Middle frontal gyrus (tissue), 1 donor: Measurements from ENCODE around the gene RACGAP1.

ENCODE experiments used
- DNase-seq: peaks from one replicate; pipeline ENCODE4 v3.0.0-alpha.2; 2015; ENCODE audit warnings: low spot score; ENCODE audit errors: extremely low spot score

RACGAP1 gene

DNA sequence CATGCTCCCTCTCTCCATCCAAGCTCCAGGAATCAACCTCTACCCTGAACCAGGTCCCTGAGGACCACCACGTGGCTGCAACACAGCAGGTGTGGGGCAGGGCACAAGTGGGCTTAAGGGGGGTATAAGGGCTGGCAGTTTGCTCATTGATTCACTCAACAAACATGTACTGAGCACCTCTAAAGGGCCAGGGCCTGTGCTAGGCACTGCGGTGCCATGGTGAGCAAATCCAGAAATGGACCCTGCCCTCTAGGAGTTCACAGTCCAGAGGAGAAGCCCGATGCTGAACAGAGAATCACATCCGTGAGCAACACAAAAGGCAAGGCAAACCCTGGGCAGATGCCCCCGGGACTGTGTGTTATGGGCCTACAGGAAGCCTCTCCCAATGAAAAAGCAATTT, 81.2 kb downstream of the RACGAP1 start:
- DNase-seq = no peak

- DNase-seq = no peak
Measured at GRCh38 chr12:49943625-49943960, 81.7 kb downstream of the RACGAP1 start.

DNA sequence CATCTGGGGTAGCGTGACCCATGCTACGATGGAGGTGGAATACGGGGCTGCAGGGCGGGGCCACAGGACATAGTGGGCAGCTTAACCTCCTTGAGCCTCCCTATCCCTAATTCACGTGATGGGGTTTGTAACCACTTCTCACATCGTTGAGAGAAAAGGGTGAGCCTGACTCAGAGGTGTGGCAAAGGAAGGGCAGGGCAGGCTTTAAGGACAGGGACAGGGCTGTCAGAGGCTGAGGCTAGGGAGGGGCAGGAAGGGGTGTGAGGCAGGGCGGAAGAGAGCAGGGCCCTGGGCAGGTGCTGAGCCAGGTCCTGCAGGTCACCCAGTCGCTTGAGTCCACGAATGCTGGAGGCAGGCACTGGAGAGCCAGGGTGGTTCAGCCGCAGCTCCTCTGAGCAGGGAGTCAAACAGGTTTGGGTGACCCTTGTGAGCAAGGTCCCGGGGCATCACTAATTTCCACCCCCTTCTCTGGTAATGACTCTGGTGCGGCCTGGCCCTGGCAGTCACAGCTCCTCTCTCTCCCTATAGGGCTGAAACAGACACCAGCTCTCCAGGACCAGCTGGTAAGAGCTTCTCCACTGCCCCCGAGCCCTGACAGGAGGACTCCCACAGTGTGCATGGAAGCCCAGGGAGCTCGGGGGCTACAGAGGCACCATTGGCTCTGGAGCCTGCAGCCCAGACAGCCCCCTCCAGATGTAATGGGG, 82.2 kb downstream of the RACGAP1 start:
- DNase-seq = no peak

DNA sequence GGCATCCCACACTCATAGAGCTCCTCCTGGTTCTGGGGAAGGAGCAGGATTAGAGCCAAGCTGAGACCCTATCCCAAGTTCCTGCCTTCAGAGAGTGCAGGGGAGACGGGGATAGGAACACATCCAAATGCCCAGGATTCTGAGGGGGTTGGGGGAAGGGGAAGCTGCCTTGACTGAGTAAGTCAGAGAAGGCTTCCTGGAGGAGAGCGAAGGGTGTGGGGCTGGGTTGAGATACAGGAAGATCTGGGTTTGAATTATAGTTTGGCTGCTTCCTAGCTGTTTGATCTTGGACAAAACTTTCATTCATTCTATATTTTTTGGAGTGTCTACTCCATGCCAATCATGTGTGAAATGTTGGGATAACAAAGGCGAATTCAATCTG, 82.8 kb downstream of the RACGAP1 start:
- DNase-seq = no peak

DNA sequence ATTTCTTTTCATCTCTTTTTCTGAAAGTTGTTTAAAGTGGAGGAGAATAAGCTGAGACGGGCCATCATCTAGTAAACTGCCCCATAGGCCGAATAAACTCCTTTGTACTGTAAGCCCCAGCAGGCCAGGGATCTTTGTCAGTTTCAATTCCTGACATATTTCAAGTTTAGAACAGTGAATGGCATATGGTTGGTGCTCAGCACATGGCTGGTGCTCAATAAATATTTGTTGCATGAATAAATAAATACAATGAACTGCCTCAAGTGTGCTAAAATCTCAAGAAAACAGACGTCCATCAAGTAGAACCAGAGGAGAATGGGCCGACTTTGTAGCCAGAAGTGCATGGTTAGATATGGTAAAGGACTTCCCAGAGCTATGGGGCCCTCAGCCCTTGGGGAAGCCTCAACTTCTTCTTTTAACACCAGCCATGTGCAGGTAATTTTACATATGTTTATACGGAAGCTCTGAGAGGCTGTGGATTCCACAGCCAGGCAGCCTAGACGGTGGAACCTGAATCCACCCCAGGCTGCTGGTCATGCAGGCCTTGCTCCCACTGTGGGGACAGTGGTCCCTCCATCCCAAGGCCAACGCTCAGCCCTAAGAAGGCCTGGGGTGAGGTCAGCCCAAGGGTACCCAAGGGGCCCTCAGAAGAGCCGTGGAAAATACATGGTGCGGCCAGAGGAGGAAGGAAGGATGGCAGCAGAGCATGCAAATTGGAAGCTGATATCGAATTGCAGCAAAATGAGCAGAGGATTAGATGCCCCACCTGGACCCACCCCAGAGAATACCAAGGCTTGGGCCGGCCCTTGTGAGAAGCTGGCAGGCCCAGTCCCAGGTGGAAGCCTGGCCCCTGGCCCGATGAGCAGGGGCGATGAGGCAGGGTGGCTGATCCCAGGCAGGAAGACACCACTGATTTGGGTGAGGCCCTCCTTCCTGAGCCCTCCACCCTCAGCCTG, 83.5 kb downstream of the RACGAP1 start:
- no peak for DNase-seq

DNA sequence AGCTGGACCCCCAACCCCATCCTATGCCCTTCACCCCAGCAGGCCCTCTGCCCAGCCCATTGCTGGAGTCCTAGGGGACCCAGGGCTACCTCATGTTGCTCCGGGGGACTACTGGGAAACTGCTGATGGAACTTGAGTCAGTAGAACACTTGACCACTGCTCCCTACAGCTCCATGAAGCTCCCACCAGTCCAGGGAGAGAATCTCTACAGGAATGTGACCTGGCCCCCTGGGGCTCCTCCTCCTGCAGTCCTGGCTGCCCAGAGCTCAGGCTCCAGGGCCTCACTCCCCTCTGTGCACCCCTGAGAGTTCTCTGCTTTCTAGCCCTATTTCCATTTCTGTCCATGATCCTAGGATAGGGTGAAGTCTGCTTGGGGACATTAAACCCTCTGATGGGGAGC, 85.6 kb downstream of the RACGAP1 start:
- DNase-seq = no peak

- DNase-seq = no peak
Measured at GRCh38 chr12:49939307-49939706, 86.0 kb downstream of the RACGAP1 start.
